AG04450 (cell line): ENCODE results near the gene TMEM63B. TPM values are rescaled to one million over a fixed set of nuclear protein-coding genes. Genes with fewer than 3 reads are reported as not detected.
"Not testable (repeated sequence)": the region's sequence is repeated elsewhere in the genome, so short reads cannot be mapped to it uniquely, and the experiment has no call there.

ENCODE experiments used
- CTCF ChIA-PET: fragments of 300-600, 350-600 bp; formaldehyde crosslinking; extraction: SDS; loops from one replicate; lab custom pipeline; 2022; ENCODE audit warnings: antibody characterized with exemption, inconsistent platforms; lab: Charles Lee
- POLR2A ChIA-PET: fragments of 350-600 bp; formaldehyde crosslinking; extraction: SDS; loops from one replicate; lab custom pipeline; 2021; ENCODE audit warnings: antibody characterized with exemption, inconsistent platforms; lab: Yijun Ruan, JAX
- DNase-seq: peaks from one replicate; pipeline ENCODE4 v3.0.0-alpha.2; 2011; ENCODE audit warnings: low read depth, low spot score
- H3K27ac ChIP-seq: one replicate; pipeline ENCODE4 v1.5.1; 2012; ENCODE audit warnings: low read depth, low read length, control low read depth
- H3K27me3 ChIP-seq: one replicate; pipeline ENCODE4 v1.6.0; 2012; ENCODE audit warnings: low read length; ENCODE audit not compliant: control insufficient read depth, insufficient read depth
- H3K4me3 ChIP-seq: 2 replicates; pipeline ENCODE4 v1.5.1; 2011; ENCODE audit warnings: mild to moderate bottlenecking, low read depth, low read length, control low read depth
- H3K9me3 ChIP-seq: 2 replicates; pipeline ENCODE4 v1.5.1; 2012; ENCODE audit warnings: low read length; ENCODE audit not compliant: control insufficient read depth, insufficient read depth
- polyA plus RNA-seq: library from polyadenylated mRNA; depleted of rRNA; stranded (reverse); fragments of >200 nt; gene quantifications from 2 replicates; pipeline ENCODE4 v1.2.3, GENCODE V29; 2011
- TF ChIP-seq, protein P1 (sequence below): IDR thresholded peaks from 2 replicates; pipeline ENCODE4 v1.5.1; 2011; ENCODE audit warnings: low read depth, low read length, control low read depth, inconsistent platforms

The TMEM63B gene
- polyA plus RNA-seq, 1 experiment: 39.4 TPM

DNA sequence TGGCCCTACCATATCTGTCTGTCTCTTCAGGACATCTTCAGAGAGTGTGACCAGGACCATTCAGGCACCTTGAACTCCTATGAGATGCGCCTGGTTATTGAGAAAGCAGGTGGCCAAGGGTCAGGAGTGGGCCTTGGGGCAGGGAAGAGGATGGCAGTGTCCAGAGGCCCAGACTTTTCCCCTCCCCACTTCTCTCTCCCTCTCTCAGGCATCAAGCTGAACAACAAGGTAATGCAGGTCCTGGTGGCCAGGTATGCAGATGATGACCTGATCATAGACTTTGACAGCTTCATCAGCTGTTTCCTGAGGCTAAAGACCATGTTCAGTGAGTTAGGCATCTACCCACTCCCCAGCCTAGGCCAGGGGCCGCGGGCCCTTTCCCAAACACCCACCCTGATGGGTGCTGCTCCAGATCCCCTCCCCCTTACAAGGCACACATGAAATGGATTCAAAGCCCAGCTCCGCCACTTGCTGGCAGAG, 55.6 kb downstream of the TMEM63B start:
- H3K27me3 ChIP-seq: peaks cover 13% of the 10 kb centered on the region
- ChIA-PET POLR2A (no interaction called here), CTCF (no interaction called here)
- TF ChIP-seq, protein P1, sequence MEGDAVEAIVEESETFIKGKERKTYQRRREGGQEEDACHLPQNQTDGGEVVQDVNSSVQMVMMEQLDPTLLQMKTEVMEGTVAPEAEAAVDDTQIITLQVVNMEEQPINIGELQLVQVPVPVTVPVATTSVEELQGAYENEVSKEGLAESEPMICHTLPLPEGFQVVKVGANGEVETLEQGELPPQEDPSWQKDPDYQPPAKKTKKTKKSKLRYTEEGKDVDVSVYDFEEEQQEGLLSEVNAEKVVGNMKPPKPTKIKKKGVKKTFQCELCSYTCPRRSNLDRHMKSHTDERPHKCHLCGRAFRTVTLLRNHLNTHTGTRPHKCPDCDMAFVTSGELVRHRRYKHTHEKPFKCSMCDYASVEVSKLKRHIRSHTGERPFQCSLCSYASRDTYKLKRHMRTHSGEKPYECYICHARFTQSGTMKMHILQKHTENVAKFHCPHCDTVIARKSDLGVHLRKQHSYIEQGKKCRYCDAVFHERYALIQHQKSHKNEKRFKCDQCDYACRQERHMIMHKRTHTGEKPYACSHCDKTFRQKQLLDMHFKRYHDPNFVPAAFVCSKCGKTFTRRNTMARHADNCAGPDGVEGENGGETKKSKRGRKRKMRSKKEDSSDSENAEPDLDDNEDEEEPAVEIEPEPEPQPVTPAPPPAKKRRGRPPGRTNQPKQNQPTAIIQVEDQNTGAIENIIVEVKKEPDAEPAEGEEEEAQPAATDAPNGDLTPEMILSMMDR: no peak
- no peaks in the 10 kb centered on the region for H3K9me3 ChIP-seq
- no peak overlapping the region for H3K4me3 ChIP-seq
- DNase-seq: no peak
- H3K27ac ChIP-seq: no peak overlapping the region

DNA sequence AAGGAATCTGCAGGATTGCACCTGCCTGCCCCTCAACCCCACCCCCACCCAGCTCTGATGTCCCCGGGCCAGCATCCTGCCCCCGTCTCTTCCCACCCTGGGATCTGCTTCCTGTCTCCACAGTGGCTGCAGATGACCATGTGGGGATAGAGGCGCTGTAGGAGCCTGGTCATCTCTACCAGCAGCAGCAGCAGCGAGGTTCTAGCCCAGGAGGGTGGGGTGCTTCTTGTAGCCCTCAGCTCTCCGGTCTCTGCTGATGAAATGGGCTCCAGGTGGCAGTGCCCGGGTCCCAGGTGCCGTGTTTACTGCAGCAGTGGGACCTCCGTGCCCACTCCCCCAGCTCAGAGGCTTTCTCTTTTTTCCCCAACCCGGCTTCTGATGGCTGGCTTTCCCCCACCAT, 56.4 kb downstream of the TMEM63B start:
- Histone ChIP-seq H3K27me3 (peaks cover 13% of the 10 kb centered on the region), H3K9me3 (no peaks in the 10 kb centered on the region), H3K27ac (no peak overlapping the region), H3K4me3 (no peak overlapping the region)
- POLR2A ChIA-PET: no interaction called here
- TF ChIP-seq, protein P1: no peak
- CTCF ChIA-PET: interaction anchor here (1.0 kb wide), 1 partner anchor 11 kb away, joined by 4 read pairs; no protein-coding TSS in a partner anchor
- DNase-seq: no peak

DNA sequence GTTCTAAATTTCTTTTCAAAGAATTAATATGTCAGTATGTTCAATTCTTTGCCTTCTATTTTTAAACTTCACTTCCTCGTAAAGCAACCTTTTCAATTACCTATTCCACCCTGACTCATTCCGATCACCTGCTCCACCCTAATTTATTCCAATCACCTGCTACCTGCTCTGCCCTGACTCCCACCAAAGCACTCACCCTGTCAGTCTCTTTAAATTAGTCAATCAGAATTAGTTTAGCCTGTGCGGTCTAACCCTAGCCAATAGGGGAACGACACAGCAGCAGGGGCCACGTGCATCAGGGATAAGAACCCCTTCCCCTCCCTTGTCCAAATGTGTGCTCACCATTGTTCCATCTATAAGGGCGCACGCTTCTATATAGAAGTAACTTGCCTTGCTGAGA, 58.0 kb downstream of the TMEM63B start:
- POLR2A ChIA-PET, H3K9me3 ChIP-seq, CTCF ChIA-PET, H3K4me3 ChIP-seq, DNase-seq, H3K27ac ChIP-seq: not testable (repeated sequence)
- H3K27me3 ChIP-seq: peaks cover 13% of the 10 kb centered on the region

DNA sequence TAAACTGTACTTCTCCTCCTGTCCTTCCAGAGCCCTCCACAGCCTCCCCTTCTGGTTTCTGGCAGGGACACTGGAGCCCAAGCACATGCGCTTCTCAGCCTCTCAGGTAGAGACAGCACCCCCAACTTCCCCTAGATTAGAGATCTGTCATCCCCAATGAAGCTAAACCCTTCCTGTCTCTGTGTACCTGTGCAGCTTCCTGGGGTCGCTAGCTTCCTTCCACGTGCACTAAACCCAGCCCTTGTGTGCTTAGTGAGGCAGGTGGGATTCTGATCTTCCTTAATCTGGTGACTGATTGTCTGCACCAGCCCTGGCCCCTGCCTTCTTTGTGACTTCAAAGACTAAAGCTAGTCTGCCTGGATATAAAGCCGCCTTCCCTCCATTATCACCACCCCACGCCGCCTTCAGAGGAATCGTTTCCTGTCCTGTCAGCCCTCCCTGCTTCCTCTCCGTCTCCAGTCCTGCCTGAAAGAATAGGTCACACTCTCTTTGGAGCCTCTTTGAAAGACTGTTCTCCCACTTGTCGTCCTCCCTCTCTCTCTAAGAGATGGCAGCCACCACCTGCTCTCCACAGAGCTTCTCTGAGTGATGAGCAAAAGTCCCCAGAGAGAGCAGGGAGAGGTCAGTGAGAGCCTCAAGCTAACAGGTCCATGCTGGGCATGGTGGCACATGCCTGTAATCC, 58.7 kb downstream of the TMEM63B start:
- H3K9me3 ChIP-seq: no peaks in the 10 kb centered on the region
- ChIA-PET CTCF (interaction anchor here (0.9 kb wide), 1 partner anchor 13 kb away, joined by 3 read pairs; no protein-coding TSS in a partner anchor), POLR2A (no interaction called here)
- TF ChIP-seq, protein P1: no peak
- peaks cover 13% of the 10 kb centered on the region for H3K27me3 ChIP-seq
- DNase-seq: no peak
- H3K4me3 ChIP-seq: no peak overlapping the region
- no peak overlapping the region for H3K27ac ChIP-seq

DNA sequence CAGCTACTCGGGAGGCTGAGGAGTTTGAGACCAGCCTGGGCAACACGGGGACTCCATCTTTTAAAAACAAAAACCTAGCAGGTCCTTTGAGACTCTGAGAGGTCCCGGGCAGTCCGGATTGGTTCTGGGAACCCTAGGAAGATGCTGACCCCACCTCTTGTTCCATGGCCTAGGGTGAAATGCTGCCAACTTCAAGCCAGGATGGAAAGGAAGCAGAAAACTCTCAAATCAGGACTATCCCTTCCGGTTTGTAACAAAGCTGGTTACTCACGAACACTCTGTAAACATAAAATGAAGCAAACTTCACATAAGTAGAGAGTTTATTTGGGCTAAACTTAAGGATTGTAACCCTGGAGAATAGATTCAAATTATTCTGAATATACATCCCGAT, 59.3 kb downstream of the TMEM63B start:
- ChIA-PET POLR2A (no interaction called here), CTCF (interaction anchor here (0.9 kb wide), 1 partner anchor 14 kb away, joined by 3 read pairs; no protein-coding TSS in a partner anchor)
- H3K9me3 ChIP-seq: no peaks in the 10 kb centered on the region

More for the DNA sequence above, 59.3 kb downstream of the TMEM63B start:
- no peak overlapping the region for H3K4me3 ChIP-seq
- no peak for DNase-seq
- TF ChIP-seq, protein P1: no peak
- peaks cover 13% of the 10 kb centered on the region for H3K27me3 ChIP-seq
- H3K27ac ChIP-seq: no peak overlapping the region
